ENCODE results near the gene BIRC3.

Gene BIRC3

DNA sequence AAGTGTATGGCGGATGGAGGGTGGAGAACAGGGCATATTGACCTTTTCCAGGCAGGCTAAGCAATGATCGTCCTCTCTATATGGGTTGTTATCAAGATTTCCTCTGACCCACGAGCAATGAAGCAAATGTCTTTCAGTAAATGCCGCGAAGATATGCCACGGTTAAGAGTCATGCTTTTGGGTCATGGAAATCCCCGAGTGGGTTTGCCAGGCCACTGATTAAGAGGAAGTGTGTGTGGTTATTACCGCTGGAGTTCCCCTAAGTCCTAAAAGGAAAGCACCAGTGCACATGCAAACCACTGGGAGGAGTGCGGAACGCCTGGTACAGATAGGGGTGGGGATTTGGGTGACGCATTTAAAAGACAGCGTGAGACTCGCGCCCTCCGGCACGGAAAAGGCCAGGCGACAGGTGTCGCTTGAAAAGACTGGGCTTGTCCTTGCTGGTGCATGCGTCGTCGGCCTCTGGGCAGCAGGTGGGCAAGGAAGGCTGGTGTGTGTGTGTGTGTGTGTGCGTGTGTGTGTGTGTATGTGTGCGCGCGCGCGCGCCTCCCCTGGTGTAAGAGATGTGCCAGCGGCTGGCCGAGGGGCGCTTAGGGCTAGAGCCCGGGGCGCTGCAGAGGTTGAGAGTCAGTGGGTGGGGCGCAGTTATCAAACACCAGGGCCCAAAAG lies at the start of gene BIRC3:
Gene BIRC3 (plus strand): TSS at position 386 of the 669 bp plus-strand sequence. CDS start 7,026 bp downstream, outside the sequence.
- no peak for DNase-seq

DNA sequence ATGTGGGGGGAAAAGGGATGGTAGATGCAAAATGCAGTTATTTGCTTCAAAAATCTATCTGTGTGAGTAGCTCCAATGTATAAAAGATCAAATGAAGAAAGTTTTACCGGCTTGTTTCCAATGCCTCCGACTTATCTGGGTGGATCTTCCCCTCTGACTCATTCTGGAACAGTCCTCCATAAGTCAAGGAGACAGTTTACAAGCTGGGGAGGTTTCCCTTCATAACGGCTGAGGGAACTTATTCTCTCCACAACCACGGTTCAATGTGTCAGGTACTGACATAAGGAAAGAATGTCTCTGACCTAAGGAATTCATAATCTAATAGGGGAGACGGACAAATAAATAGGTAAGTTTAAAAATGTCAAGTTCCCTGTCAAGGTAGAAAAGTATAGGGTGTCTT lies 49.7 kb upstream of the BIRC3 start:
- DNase-seq, result no peak

- no peak for DNase-seq
Measured at GRCh38 chr11:102268083-102268984, 49.0 kb upstream of the BIRC3 start.

DNA sequence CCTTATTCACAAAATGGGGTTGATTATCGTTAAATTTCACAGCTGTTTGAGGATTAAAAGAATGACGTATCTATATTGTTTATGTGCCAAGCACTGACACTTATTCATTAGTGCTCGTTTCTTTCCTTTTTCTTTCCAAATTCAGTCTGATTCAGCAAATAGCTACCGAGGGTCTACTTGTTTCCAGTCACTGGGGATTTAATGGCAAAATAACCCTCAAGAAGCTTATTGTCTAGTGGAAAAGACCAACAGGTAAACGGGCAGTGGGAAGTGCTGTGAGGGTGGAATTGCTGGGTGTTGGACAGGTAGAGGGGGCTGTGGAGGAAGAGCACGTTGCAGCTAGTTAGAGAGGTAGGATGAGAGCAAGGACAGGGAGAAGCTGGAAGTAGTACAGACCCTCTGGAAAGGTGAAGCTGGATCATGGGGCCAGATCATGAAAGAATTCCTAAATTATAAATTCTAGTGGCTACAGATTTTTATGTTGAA lies 48.3 kb upstream of the BIRC3 start:
- DNase-seq, result no peak

- no peak for DNase-seq
Measured at GRCh38 chr11:102269927-102270326, 47.4 kb upstream of the BIRC3 start.

- DNase-seq, result no peak
Measured at GRCh38 chr11:102272047-102272824, 45.0 kb upstream of the BIRC3 start.

DNA sequence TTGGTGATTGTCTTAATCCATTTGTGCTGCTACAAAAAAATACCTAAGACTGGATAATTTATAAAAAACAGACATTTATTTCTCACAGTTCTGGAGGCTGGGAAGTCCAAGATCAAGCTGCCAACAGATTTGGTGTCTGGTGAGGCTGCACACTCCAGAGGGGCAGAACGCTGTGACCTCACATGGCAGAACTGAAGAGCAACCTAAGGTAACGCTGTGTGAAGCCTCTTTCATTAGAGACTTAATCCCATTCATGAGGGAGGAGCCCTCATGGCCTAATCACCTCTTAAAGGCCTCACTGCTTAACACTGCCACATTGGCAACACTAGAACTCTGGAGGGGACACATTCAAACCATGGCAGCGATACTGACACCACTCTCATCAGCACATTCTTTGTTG lies 42.7 kb upstream of the BIRC3 start:
- no peak for DNase-seq

GRCh38 chr11:102276362-102276761 lies 40.9 kb upstream of the BIRC3 start:
- DNase-seq, result no peak

DNA sequence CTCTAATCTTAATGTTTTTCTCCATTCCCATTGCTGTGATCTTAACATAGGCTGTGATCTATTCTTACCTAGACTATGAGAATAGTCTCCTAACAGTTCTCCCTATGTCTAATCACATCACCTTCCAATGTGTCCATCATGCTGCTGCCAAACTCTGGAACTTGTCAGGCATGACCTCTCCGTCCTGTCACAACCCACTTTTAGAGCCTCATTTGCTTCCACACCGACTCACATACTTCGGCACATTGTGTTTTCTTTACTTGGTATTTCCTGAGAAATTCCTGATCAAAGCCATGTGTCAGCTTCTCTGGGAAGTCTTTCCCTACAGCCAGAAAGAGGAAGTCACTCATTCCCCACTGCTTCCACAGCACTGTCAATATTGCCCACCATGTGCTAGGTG lies 40.5 kb upstream of the BIRC3 start:
- no peak for DNase-seq

DNA sequence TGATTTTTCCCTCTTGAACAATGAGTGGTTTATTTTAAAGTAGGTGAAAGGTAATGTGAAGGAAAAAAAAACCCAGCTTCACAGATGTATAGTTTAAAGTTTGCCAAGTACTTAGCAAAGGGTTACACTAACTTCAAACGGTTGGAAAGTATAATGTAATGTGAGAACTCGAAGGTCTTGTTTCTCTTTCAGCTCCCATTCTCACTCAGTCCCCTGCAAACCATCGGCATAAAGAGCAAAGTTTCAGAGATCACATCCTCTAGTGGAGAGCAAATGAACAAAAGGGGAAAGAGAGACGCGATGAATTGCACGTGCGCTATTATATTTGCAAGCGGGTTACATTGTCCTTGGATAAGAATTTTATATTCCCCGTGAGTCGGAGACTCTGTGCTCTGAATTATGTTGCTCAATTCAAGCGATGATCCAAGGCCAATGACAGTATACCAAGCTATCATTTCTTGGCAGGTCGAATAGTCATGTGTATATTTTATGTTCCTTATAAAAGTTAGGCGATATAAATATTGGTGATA lies 37.6 kb upstream of the BIRC3 start:
- DNase-seq, result no peak

GRCh38 chr11:102280245-102280833 lies 36.9 kb upstream of the BIRC3 start:
- no peak for DNase-seq

GRCh38 chr11:102283116-102283485 lies 34.2 kb upstream of the BIRC3 start:
- no peak for DNase-seq

DNA sequence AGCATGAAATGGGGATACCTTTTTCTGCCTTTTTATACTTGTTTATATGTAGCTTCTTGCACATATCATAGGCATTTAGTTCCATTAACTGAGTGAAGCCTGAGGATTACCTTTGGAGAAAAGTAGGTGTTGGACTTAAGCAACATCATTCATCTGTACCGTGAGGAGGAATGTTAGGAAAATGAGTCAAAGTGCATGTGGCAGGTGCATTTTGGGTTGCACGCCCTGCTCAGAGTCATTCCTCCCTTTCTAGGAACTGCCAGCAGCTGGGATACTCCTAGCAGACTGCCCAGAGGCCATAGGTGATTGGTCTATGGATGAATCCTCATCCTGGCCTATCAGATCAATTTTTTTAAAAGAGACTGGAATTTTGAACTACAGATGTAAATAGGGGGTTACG lies 33.3 kb upstream of the BIRC3 start:
- DNase-seq, result no peak

GRCh38 chr11:102286292-102286691 lies 31.0 kb upstream of the BIRC3 start:
- no peak for DNase-seq

GRCh38 chr11:102287964-102288724 lies 29.1 kb upstream of the BIRC3 start:
- DNase-seq, result no peak

DNA sequence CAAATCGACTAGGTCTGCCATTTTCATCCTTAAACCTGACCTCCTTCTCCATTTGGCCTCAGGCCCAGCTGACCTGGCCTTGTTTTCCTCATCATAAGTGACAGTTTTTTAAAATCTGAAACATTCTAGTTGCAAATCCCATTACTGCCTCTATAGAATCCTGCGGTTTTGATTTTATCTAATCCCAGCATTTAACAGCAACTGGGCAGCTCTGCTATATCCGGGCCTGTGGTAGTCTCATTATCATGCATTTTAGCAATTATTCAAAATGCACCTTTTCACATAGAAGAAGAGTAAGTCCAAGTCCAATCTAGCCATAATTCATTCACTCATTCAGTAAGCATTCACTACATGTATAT lies 28.6 kb upstream of the BIRC3 start:
- DNase-seq, result no peak

DNA sequence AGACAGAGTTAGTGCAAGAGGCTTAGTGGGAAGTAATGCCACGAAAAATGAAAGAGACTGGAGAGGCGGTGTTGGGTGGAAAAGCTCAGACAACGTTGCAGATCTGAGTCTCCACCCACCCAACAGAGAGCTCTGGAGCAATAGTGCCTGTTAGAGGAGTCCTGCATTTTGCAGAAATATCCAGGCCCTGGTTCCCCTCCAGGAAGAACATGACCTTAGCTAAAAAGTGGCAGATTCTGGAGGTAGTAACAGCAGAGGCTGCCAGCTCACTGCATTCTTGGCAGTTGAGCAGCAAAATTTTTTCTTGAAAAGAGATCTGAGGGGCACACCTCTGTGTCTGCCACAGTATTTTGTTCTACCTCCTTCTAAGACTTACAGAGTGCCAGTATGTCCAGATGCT lies 27.7 kb upstream of the BIRC3 start:
- no peak for DNase-seq

- DNase-seq, result no peak
Measured at GRCh38 chr11:102291831-102292230, 25.5 kb upstream of the BIRC3 start.

DNA sequence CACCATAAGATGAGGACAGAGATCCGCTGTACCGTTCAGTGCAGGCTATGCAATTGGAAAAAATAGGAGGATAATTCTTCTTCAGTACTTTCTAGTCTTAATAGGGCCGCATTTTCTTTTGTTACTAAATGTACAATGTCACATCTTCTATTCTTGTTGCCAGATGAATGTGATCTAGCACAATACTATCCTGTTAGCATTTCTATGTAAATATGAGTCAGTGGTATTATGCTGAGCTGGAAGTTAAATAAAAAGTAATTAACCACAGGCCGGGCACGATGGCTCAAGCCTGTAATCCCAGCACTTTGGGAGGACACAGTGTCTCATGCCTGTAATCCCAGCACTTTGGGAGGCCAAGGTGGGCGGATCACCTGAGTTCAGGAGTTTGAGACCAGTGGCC lies 24.4 kb upstream of the BIRC3 start:
- no peak for DNase-seq

- DNase-seq, result no peak
Measured at GRCh38 chr11:102293873-102294601, 23.2 kb upstream of the BIRC3 start.

DNA sequence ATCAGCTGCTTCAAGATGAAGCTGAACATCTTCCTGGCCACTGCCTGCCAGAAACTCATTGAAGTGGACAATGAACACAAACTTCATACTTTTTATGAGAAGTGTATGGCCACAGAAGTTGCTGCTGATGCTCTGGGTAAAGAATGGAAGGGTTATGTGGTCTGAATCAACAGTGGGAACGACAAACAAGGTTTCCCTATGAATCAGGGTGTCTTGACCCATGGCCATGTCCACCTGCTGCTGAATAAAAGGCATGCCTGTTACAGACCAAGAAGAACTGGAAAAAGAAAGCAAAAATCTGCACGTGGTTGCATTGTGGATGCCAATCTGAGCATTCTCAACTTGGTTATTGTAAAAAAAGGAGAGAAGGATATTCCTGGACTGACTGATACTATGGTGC lies 22.2 kb upstream of the BIRC3 start:
- no peak for DNase-seq

All from cerebellar nuclear complex (tissue), 1 donor.